Colonic mucosa (tissue), 4 donors: ENCODE results near the gene ZNF697. TPM values are rescaled to one million over a fixed set of nuclear protein-coding genes. Genes with fewer than 3 reads are reported as not detected.

Experiments used
- DNase-seq: peaks from one replicate; pipeline ENCODE4 v3.0.0-alpha.2; 2020
- H3K27ac ChIP-seq: fragments of 200-600 bp; one replicate; pipeline ENCODE4 v1.8.0; 2021
- H3K27me3 ChIP-seq: fragments of 200-600 bp; one replicate; pipeline ENCODE4 v1.8.0; 2021
- H3K36me3 ChIP-seq: fragments of 200-600 bp; one replicate; pipeline ENCODE4 v1.8.0; 2021
- H3K4me1 ChIP-seq: fragments of 200-600 bp; one replicate; pipeline ENCODE4 v1.8.0; 2021; ENCODE audit warnings: mild to moderate bottlenecking
- H3K4me3 ChIP-seq: fragments of 200-600 bp; one replicate; pipeline ENCODE4 v1.8.0; 2021
- H3K9ac ChIP-seq, 2 donors: one replicate each; pipeline ENCODE4 v1.7.0; 2013; ENCODE audit warnings: control low read depth in 2 of 2, low read depth in 2 of 2, low read length in 2 of 2
- H3K9me3 ChIP-seq: fragments of 200-600 bp; one replicate; pipeline ENCODE4 v1.8.0; 2021
- CTCF ChIP-seq: fragments of 200-600 bp; IDR thresholded peaks from one replicate; pipeline ENCODE4 v1.8.0; 2022; ENCODE audit warnings: antibody characterized with exemption, mild to moderate bottlenecking
- intact Hi-C: fragments of 100-400 bp; cut with DNase I; formaldehyde crosslinking; loops from one replicate; pipeline ENCODE4 v1.14.1; 2022
- total RNA-seq, 2 donors: library from RNA; stranded (reverse); fragmentation: NEBNext Ultra II Directional in 1 of 2; extraction: Animal tissue kit (Norgen Biotek cat#: 25700) in 1 of 2; gene quantifications; one replicate each; pipeline ENCODE4 v1.2.1, GENCODE V29; 2021
- donor health status: healthy.
- donor health status: DM: no; HTN: no; CAD: no.
- donor health status: DM: no; HTN: no; CAD: no.

Gene ZNF697
- total RNA-seq, 2 donors from 2014 or later, result 2.1 to 3.2 TPM

GRCh38 chr1:119686661-119687060 lies 38.6 kb upstream of the ZNF697 start:
- no peak for TF ChIP-seq CTCF
- H3K9ac ChIP-seq, result no peak overlapping the region
- H3K27ac ChIP-seq, result no peak overlapping the region
- no peak overlapping the region for H3K4me3 ChIP-seq
- no peaks in the 10 kb centered on the region for H3K9me3 ChIP-seq
- no peaks in the 10 kb centered on the region for H3K36me3 ChIP-seq
- intact Hi-C loops, result no loop called here
- DNase-seq, result no peak
- H3K27me3 ChIP-seq, result no peaks in the 10 kb centered on the region
- no peaks in the 10 kb centered on the region for H3K4me1 ChIP-seq

DNA sequence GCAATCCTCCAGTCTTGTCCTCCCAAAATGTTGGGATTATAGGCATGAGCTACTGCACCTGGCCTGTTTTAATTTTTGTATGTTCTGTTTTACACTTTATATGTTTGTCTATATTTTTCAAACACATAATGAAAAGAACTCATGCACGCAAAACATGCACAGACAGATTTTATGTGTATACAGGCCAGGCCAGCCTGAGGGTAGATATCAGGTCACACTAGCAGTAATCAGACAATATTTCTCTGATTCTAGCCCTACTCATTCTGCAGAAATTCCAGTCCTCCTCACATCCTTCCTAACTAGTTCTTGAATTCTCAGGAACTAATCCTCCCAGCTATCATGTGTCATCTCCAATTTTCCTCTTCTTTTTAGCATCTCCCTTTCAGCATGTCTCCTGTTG lies 35.8 kb upstream of the ZNF697 start:
- H3K27me3 ChIP-seq, result no peaks in the 10 kb centered on the region
- H3K4me1 ChIP-seq, result no peaks in the 10 kb centered on the region
- no peak overlapping the region for H3K4me3 ChIP-seq
- H3K9me3 ChIP-seq, result no peaks in the 10 kb centered on the region
- H3K27ac ChIP-seq, result no peak overlapping the region
- H3K36me3 ChIP-seq, result no peaks in the 10 kb centered on the region
- intact Hi-C loops, result no loop called here
- H3K9ac ChIP-seq, result no peak overlapping the region
- TF ChIP-seq CTCF, result no peak
- DNase-seq, result no peak

DNA sequence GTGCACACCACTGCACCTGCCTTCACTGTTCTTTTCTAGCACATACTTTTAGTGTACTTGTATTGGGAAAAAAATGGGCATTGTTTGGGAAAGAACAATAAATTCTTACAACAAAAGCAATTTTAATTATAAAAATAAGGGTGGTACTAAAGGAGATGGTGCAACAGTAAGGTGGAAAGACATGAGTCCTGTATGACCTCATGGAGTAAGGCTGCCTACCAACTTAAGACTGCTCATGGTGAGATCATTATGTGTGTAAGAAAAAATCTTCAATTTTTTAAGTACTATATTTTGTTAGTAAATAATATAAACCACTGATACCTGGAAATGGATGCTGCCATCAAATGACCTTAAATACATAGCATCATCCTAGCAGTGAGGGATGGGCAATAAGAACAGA lies 34.1 kb upstream of the ZNF697 start:
- H3K9ac ChIP-seq, result no peak overlapping the region
- no peak overlapping the region for H3K4me3 ChIP-seq
- no peaks in the 10 kb centered on the region for H3K4me1 ChIP-seq
- intact Hi-C loops, result no loop called here
- no peak for DNase-seq
- no peak overlapping the region for H3K27ac ChIP-seq
- H3K36me3 ChIP-seq, result no peaks in the 10 kb centered on the region
- H3K9me3 ChIP-seq, result no peaks in the 10 kb centered on the region
- no peak for TF ChIP-seq CTCF
- no peaks in the 10 kb centered on the region for H3K27me3 ChIP-seq

DNA sequence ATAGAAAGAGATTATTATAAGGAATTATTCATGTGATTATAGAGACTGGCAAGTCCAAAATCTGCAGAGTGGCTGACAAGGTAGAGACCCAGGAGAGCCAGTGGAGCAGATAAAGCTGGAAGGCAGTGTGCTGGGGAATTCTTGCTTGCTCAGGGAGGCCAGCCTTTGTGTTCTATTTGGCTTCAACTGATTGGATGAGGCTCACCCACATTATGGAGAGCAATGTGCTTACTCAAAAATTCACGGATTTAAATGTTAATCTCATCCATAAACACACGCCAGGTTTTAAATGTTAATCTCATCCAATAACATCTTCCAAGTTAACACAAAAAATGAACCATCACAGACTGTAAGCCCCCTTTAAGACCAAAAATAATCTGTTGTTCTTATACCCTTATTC lies 33.5 kb upstream of the ZNF697 start:
- H3K9ac ChIP-seq, result no peak overlapping the region
- H3K4me1 ChIP-seq, result no peaks in the 10 kb centered on the region
- H3K4me3 ChIP-seq, result no peak overlapping the region
- H3K27ac ChIP-seq, result no peak overlapping the region
- intact Hi-C loops, result no loop called here
- no peaks in the 10 kb centered on the region for H3K27me3 ChIP-seq
- no peak for TF ChIP-seq CTCF
- no peaks in the 10 kb centered on the region for H3K36me3 ChIP-seq
- no peaks in the 10 kb centered on the region for H3K9me3 ChIP-seq
- no peak for DNase-seq

DNA sequence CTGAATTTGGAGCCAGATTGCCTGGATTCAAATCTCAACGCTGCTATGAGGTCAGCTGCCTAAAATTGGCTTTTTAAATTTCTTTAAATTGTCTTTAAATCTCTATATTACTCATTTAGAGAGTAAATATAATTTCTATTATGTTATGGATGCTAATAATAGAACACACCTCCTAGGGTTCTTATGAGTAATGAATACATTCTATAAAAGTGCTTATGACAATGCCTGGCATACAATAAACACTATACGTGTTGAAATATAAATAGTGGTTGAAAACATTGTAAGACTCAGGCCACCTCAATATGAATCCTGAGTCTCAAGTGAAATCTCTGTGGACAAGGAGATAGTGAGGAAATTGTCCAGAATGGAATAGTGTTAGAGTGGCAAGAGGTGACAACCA lies 32.7 kb upstream of the ZNF697 start:
- no peak overlapping the region for H3K4me3 ChIP-seq
- no peaks in the 10 kb centered on the region for H3K27me3 ChIP-seq
- no peak overlapping the region for H3K27ac ChIP-seq
- intact Hi-C loops, result no loop called here
- H3K36me3 ChIP-seq, result no peaks in the 10 kb centered on the region
- H3K9ac ChIP-seq, result no peak overlapping the region
- no peaks in the 10 kb centered on the region for H3K9me3 ChIP-seq
- no peaks in the 10 kb centered on the region for H3K4me1 ChIP-seq
- TF ChIP-seq CTCF, result no peak
- no peak for DNase-seq

- no peaks in the 10 kb centered on the region for H3K9me3 ChIP-seq
- intact Hi-C loops, result no loop called here
- H3K4me1 ChIP-seq, result no peaks in the 10 kb centered on the region
- H3K36me3 ChIP-seq, result no peaks in the 10 kb centered on the region
- TF ChIP-seq CTCF, result no peak
- no peak overlapping the region for H3K27ac ChIP-seq
- H3K27me3 ChIP-seq, result no peaks in the 10 kb centered on the region
- no peak for DNase-seq
- H3K9ac ChIP-seq, result no peak overlapping the region
- no peak overlapping the region for H3K4me3 ChIP-seq
Measured at GRCh38 chr1:119680193-119680592, 32.1 kb upstream of the ZNF697 start.
